PC-9 (cell line): Measurements from ENCODE around the gene CD300E.

Experiments
- EZH2 ChIP-seq: fragments of 200-600 bp; sonication (generic); IDR thresholded peaks from 2 replicates; pipeline ENCODE4 v1.8.0; 2017; ENCODE audit warnings: antibody characterized with exemption, low read depth
- TF ChIP-seq, protein P1 (sequence below): fragments of 200-600 bp; sonication (generic); conservative IDR thresholded peaks from 2 replicates; pipeline ENCODE4 v1.6.1; 2017; ENCODE audit warnings: mixed run types, antibody characterized with exemption, mild to moderate bottlenecking, moderate library complexity

DNA sequence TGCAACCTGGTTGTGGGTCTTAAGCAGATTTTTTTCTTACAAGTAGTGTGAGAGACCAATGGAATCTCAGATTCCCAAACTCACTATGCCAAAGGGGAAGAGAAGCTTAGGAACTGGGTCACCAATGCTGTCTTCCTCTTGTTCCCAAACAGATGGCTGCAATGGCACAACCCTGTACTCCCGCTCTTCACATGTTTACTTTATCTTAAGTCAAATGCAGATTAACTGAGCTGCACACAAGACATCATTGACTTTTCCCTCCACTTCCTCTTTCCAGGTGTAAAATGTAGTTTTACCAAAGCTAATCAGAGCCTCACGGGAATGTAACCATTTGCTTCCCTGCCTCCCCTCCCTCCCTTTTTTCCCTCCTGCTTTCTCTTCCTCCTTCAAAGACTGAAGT is 14.4 kb upstream of the CD300E start:
- TF ChIP-seq, protein P1, sequence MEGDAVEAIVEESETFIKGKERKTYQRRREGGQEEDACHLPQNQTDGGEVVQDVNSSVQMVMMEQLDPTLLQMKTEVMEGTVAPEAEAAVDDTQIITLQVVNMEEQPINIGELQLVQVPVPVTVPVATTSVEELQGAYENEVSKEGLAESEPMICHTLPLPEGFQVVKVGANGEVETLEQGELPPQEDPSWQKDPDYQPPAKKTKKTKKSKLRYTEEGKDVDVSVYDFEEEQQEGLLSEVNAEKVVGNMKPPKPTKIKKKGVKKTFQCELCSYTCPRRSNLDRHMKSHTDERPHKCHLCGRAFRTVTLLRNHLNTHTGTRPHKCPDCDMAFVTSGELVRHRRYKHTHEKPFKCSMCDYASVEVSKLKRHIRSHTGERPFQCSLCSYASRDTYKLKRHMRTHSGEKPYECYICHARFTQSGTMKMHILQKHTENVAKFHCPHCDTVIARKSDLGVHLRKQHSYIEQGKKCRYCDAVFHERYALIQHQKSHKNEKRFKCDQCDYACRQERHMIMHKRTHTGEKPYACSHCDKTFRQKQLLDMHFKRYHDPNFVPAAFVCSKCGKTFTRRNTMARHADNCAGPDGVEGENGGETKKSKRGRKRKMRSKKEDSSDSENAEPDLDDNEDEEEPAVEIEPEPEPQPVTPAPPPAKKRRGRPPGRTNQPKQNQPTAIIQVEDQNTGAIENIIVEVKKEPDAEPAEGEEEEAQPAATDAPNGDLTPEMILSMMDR = no peak
- no peak for TF ChIP-seq EZH2
